TTC549 (cell line): ENCODE data around the gene MYNN.
"Not testable (repeated sequence)": the region's sequence is repeated elsewhere in the genome, so short reads cannot be mapped to it uniquely, and the experiment has no call there.

Experiments used
- FAIRE-seq: peaks from 2 replicates; lab custom pipeline; 2012; peaks lifted over from hg19 to GRCh38; lab: Jason Lieb, UNC

MYNN gene

GRCh38 chr3:169772897-169773816 is at the start of gene MYNN:
MYNN (plus strand) TSS chr3:169773396; CDS start chr3:169774296, 900 bp downstream.
- no peak for FAIRE-seq

- not testable (repeated sequence) for FAIRE-seq
Measured at GRCh38 chr3:169731857-169732256, 41.3 kb upstream of the MYNN start.

GRCh38 chr3:169739067-169739466 is 34.1 kb upstream of the MYNN start:
- no peak for FAIRE-seq

GRCh38 chr3:169744366-169745054 is 28.7 kb upstream of the MYNN start:
- peak; percentile 50 for FAIRE-seq

- no peak for FAIRE-seq
Measured at GRCh38 chr3:169746924-169747323, 26.3 kb upstream of the MYNN start.

- no peak for FAIRE-seq
Measured at GRCh38 chr3:169748670-169749069, 24.5 kb upstream of the MYNN start.

GRCh38 chr3:169750665-169751064 is 22.5 kb upstream of the MYNN start:
- FAIRE-seq: no peak

GRCh38 chr3:169751875-169752274 is 21.3 kb upstream of the MYNN start:
- no peak for FAIRE-seq

- FAIRE-seq: no peak
Measured at GRCh38 chr3:169754711-169755110, 18.5 kb upstream of the MYNN start.

GRCh38 chr3:169755488-169755887 is 17.7 kb upstream of the MYNN start:
- FAIRE-seq: no peak

GRCh38 chr3:169758359-169758994 is 14.7 kb upstream of the MYNN start:
- FAIRE-seq: no peak

- FAIRE-seq: no peak
Measured at GRCh38 chr3:169759256-169759655, 13.9 kb upstream of the MYNN start.

- FAIRE-seq: no peak
Measured at GRCh38 chr3:169760479-169760878, 12.7 kb upstream of the MYNN start.

- no peak for FAIRE-seq
Measured at GRCh38 chr3:169764312-169764881, 8.8 kb upstream of the MYNN start.

- peak; percentile 58 for FAIRE-seq
Measured at GRCh38 chr3:169764882-169765612, 8.1 kb upstream of the MYNN start, which contains the start of gene TERC. TERC (minus strand) TSS chr3:169765060.

GRCh38 chr3:169769287-169770181 is 3.7 kb upstream of the MYNN start, which contains the start of gene ACTRT3:
ACTRT3 (minus strand) TSS chr3:169769561; CDS start chr3:169769520, 41 bp downstream.
- no peak for FAIRE-seq

GRCh38 chr3:169771497-169772304 is 1.5 kb upstream of the MYNN start:
- FAIRE-seq: peak; percentile 45

- FAIRE-seq: no peak
Measured at GRCh38 chr3:169772305-169772896, 795 bp upstream of the MYNN start.

GRCh38 chr3:169774186-169774585 is 990 bp downstream of the MYNN start:
- FAIRE-seq: no peak
